ENCODE data around the gene PCSK5.

The PCSK5 gene

GRCh38 chr9:76401176-76401575 is 510.7 kb downstream of the PCSK5 start:
- Histone ChIP-seq H3K36me3 (ENCODE audit: insufficient read depth, insufficient read length, low read length) (no peaks in the 10 kb centered on the region), H3K9ac (ENCODE audit: insufficient read length, low read depth) (no peak overlapping the region), H3K27me3 (ENCODE audit: insufficient read depth, insufficient read length) (no peaks in the 10 kb centered on the region), H3K9me3 (ENCODE audit: insufficient read depth, low read length) (no peaks in the 10 kb centered on the region), H3K4me1 (ENCODE audit: insufficient read depth, insufficient read length) (no peaks in the 10 kb centered on the region), H3K4me3 (ENCODE audit: insufficient read length, low read depth) (no peak overlapping the region)
- TF ChIP-seq SUZ12 (IDR thresholded peaks at IDR 0.05; ENCODE audit: extremely low read depth, insufficient read depth, insufficient read length) = no peak
- TF ChIP-seq YY1 (IDR thresholded peaks at IDR 0.05; ENCODE audit: insufficient read depth, insufficient read length) = no peak
- TF ChIP-seq ZNF274 (IDR thresholded peaks at IDR 0.05; ENCODE audit: low read depth, low read length) = no peak
- DNase-seq (ENCODE audit: low read depth, low spot score) = no peak

DNA sequence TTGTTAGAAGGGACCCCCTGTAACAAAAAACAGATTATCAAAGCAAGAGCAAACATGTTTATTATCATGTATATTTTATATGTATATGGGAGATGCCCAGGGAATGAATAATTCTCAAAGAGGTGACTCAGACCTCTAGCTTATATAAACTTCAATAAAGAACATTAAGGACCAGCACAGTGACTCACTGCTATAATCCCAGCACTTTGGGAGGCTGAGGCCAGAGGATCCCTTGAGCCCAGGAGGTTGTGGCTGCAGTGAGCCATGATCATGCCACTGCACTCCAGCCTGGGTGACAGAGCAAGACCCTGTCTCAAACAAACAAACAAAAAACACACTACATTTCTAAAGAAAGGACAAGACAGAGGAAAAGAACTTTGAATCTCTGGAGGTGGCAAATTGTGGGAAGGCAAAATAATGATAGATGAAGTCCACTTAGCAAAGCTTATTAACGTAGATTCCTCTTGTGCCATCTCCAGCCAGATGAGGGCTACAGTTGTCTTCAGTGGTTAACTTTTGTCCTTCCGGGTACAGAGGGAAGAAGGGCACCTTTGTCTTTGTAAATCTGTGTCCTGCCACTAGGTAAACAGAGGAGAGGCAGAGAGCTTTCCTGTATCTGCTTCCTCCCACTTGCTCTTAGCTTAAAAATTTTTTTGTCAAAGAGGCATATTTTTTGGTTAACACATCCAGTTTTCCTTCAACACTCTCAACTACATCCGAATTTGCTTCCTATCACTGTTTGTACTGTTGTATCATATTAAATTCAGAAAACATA is 511.3 kb downstream of the PCSK5 start:
- no peaks in the 10 kb centered on the region for H3K4me1 ChIP-seq (ENCODE audit: insufficient read depth, insufficient read length)
- no peak overlapping the region for H3K9ac ChIP-seq (ENCODE audit: insufficient read length, low read depth)
- no peak overlapping the region for H3K4me3 ChIP-seq (ENCODE audit: insufficient read length, low read depth)
- DNase-seq (ENCODE audit: low read depth, low spot score) = no peak
- no peak for TF ChIP-seq YY1 (IDR thresholded peaks at IDR 0.05; ENCODE audit: insufficient read depth, insufficient read length)
- no peak for TF ChIP-seq ZNF274 (IDR thresholded peaks at IDR 0.05; ENCODE audit: low read depth, low read length)
- TF ChIP-seq SUZ12 (IDR thresholded peaks at IDR 0.05; ENCODE audit: extremely low read depth, insufficient read depth, insufficient read length) = no peak
- no peaks in the 10 kb centered on the region for H3K9me3 ChIP-seq (ENCODE audit: insufficient read depth, low read length)
- H3K27me3 ChIP-seq (ENCODE audit: insufficient read depth, insufficient read length) = no peaks in the 10 kb centered on the region
- no peaks in the 10 kb centered on the region for H3K36me3 ChIP-seq (ENCODE audit: insufficient read depth, insufficient read length, low read length)

GRCh38 chr9:76403352-76403751 is 512.9 kb downstream of the PCSK5 start:
- Histone ChIP-seq H3K4me3 (ENCODE audit: insufficient read length, low read depth) (no peak overlapping the region), H3K9ac (ENCODE audit: insufficient read length, low read depth) (no peak overlapping the region), H3K9me3 (ENCODE audit: insufficient read depth, low read length) (no peaks in the 10 kb centered on the region), H3K36me3 (ENCODE audit: insufficient read depth, insufficient read length, low read length) (no peaks in the 10 kb centered on the region), H3K27me3 (ENCODE audit: insufficient read depth, insufficient read length) (no peaks in the 10 kb centered on the region), H3K4me1 (ENCODE audit: insufficient read depth, insufficient read length) (no peaks in the 10 kb centered on the region)
- no peak for DNase-seq (ENCODE audit: low read depth, low spot score)
- TF ChIP-seq SUZ12 (IDR thresholded peaks at IDR 0.05; ENCODE audit: extremely low read depth, insufficient read depth, insufficient read length) = no peak

GRCh38 chr9:76404401-76404800 is 513.9 kb downstream of the PCSK5 start:
- no peaks in the 10 kb centered on the region for H3K27me3 ChIP-seq (ENCODE audit: insufficient read depth, insufficient read length)
- no peaks in the 10 kb centered on the region for H3K36me3 ChIP-seq (ENCODE audit: insufficient read depth, insufficient read length, low read length)
- DNase-seq (ENCODE audit: low read depth, low spot score) = no peak
- H3K9ac ChIP-seq (ENCODE audit: insufficient read length, low read depth) = no peak overlapping the region
- no peaks in the 10 kb centered on the region for H3K9me3 ChIP-seq (ENCODE audit: insufficient read depth, low read length)
- TF ChIP-seq ZNF274 (IDR thresholded peaks at IDR 0.05; ENCODE audit: low read depth, low read length) (no peak), YY1 (IDR thresholded peaks at IDR 0.05; ENCODE audit: insufficient read depth, insufficient read length) (no peak), SUZ12 (IDR thresholded peaks at IDR 0.05; ENCODE audit: extremely low read depth, insufficient read depth, insufficient read length) (no peak)
- H3K4me3 ChIP-seq (ENCODE audit: insufficient read length, low read depth) = no peak overlapping the region
- H3K4me1 ChIP-seq (ENCODE audit: insufficient read depth, insufficient read length) = no peaks in the 10 kb centered on the region

DNA sequence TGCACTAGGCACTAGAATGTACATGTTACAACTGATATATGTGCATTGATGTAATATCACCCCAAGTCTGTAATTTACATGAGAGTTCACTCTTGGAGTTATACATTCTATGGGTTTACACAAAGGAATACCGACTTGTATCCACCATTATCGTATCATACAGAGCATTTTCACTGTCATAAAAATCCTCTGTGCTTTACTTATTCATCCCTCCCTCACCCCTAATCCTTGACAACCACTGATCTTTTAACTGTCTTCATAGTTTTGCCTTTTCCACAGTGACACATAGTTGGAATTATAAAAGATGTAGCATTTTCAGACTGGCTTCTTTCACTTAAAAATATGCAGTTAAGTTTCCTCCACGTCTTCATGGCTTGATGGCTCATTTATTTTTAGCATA is 514.9 kb downstream of the PCSK5 start:
- TF ChIP-seq SUZ12 (IDR thresholded peaks at IDR 0.05; ENCODE audit: extremely low read depth, insufficient read depth, insufficient read length) (no peak), YY1 (IDR thresholded peaks at IDR 0.05; ENCODE audit: insufficient read depth, insufficient read length) (no peak), ZNF274 (IDR thresholded peaks at IDR 0.05; ENCODE audit: low read depth, low read length) (no peak)
- H3K4me1 ChIP-seq (ENCODE audit: insufficient read depth, insufficient read length) = no peaks in the 10 kb centered on the region
- DNase-seq (ENCODE audit: low read depth, low spot score) = no peak

DNA sequence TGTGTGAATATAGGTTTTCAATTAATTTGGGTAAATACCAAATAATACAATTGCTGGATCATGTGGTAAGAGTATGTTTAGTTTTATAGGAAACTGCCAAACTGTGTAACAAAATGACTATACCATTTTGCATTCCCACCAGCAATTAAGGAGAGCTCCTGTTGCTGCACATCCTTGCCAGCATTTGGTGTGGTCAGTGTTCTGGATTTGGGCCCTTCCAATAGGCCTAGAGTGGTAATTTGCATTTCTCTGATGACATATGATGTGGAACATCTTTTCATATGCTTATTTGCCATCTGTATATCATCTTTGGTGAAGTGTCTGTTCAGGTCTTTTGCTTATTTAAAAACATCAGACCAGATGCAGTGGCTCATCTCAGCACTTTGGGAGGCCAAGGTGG is 515.4 kb downstream of the PCSK5 start:
- Histone ChIP-seq H3K4me1 (ENCODE audit: insufficient read depth, insufficient read length) (no peaks in the 10 kb centered on the region), H3K9me3 (ENCODE audit: insufficient read depth, low read length) (no peaks in the 10 kb centered on the region), H3K36me3 (ENCODE audit: insufficient read depth, insufficient read length, low read length) (no peaks in the 10 kb centered on the region), H3K9ac (ENCODE audit: insufficient read length, low read depth) (no peak overlapping the region), H3K4me3 (ENCODE audit: insufficient read length, low read depth) (no peak overlapping the region), H3K27me3 (ENCODE audit: insufficient read depth, insufficient read length) (no peaks in the 10 kb centered on the region)
- TF ChIP-seq SUZ12 (IDR thresholded peaks at IDR 0.05; ENCODE audit: extremely low read depth, insufficient read depth, insufficient read length) = no peak
- no peak for TF ChIP-seq ZNF274 (IDR thresholded peaks at IDR 0.05; ENCODE audit: low read depth, low read length)
- DNase-seq (ENCODE audit: low read depth, low spot score) = no peak

More for the DNA sequence above, 514.9 kb downstream of the PCSK5 start:
- H3K9ac ChIP-seq (ENCODE audit: insufficient read length, low read depth) = no peak overlapping the region
- H3K9me3 ChIP-seq (ENCODE audit: insufficient read depth, low read length) = no peaks in the 10 kb centered on the region
- no peak overlapping the region for H3K4me3 ChIP-seq (ENCODE audit: insufficient read length, low read depth)
- no peaks in the 10 kb centered on the region for H3K27me3 ChIP-seq (ENCODE audit: insufficient read depth, insufficient read length)
- no peaks in the 10 kb centered on the region for H3K36me3 ChIP-seq (ENCODE audit: insufficient read depth, insufficient read length, low read length)
